Stimulated activated CD8-positive, alpha-beta memory T cell treated with anti-CD3 and anti-CD28 coated beads, Interleukin-7, amount 100 ng/mL, for 4 hours (primary cell): ENCODE measurements around the gene ZMIZ1.
A peak's percentile ranks its signal among the peaks of the same experiment; 100 is the strongest.
"Not testable (repeated sequence)": the region's sequence is repeated elsewhere in the genome, so short reads cannot be mapped to it uniquely, and the experiment has no call there.

Source experiments
- DNase-seq, 2 donors: peaks; one replicate each; pipeline ENCODE4 v3.0.0-alpha.2; 2020; ENCODE audit warnings: low read depth in 2 of 2

The ZMIZ1 gene

GRCh38 chr10:79336739-79337138 is 268.0 kb downstream of the ZMIZ1 start:
- no peak for DNase-seq

- not testable (repeated sequence) for DNase-seq
These were observed 269.2 kb downstream of the ZMIZ1 start for GRCh38 chr10:79337783-79338469.

GRCh38 chr10:79339266-79339665 is 270.5 kb downstream of the ZMIZ1 start:
- DNase-seq = no peak

GRCh38 chr10:79340646-79341244 is 272.0 kb downstream of the ZMIZ1 start:
- DNase-seq = no peak

GRCh38 chr10:79342295-79342761 is 273.6 kb downstream of the ZMIZ1 start:
- no peak for DNase-seq

GRCh38 chr10:79342811-79343561 is 274.2 kb downstream of the ZMIZ1 start:
- DNase-seq = no peak

DNA sequence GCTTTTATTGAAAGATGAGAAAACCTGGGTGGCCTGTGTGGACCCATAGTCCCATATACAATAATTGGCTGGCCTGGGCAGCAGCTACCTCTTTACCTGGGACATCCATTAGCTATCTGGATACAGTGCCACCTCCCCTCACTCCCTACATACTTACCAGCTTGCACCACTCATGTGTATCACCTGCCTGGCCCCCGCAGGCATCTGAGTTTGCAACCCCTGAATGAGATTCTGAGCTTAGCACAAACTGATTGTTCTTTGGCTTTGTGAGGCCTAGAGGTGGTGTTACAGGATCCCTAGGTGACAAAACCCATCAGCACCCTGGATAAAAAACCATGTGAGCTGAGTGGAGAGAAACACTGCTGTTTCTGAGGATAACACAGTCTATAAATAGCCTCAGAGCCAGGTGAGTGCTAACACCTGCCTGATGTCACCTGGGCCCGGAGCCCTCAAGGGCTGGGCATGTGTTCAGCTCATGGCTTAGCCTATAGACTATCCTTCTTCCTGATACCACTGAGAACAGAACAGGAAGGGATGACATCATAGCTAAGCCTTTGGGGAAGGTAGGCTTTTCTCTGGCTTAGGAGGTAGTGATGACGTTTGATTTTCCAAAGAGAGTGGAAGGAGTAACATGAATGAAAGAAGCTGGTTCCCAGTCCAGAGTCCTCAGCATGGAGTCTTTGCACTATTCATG is 275.9 kb downstream of the ZMIZ1 start:
- DNase-seq = no peak

- no peak for DNase-seq
These were observed 276.7 kb downstream of the ZMIZ1 start for GRCh38 chr10:79345241-79346011.

DNA sequence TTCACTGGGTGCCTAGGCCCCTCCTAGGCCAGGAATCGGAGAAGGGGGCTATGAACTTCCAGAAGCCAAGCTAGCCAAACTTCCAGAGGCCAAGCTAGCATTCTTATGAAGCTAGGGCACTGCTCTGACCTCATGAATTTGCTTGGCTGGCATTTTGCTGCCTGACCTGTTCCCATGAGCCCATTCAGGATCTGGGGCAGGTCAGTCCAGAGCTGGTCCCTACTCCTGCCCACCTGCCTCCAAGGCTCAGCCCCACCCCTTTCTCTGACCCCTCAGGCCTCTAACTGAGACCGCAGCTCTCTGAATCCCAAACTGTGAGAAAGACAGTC is 277.2 kb downstream of the ZMIZ1 start:
- no peak for DNase-seq

- DNase-seq = no peak
These were observed 277.8 kb downstream of the ZMIZ1 start for GRCh38 chr10:79346388-79347225.

DNA sequence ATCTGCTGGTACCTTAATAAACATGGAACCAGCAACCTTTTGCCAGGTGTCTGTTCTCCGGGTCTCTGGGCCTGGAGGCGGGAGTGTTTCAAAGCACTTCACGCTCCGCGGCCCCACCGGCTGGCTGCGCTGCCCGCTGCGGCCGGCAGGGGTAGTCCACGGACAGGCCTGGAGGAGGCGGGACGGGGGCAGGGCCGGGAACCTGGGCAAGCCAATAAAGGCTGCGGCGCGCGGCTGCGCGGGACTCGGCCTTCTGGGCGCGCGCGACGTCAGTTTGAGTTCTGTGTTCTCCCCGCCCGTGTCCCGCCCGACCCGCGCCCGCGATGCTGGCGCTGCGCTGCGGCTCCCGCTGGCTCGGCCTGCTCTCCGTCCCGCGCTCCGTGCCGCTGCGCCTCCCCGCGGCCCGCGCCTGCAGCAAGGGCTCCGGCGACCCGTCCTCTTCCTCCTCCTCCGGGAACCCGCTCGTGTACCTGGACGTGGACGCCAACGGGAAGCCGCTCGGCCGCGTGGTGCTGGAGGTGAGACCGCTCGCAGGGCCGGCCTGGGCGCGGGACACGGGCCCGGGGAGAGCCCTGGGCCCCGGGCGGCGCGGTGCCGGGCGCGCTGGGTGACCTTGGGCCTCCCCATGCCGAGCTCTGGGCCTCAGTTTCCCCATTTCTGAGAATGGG is 278.6 kb downstream of the ZMIZ1 start, which contains the start of gene PPIF:
TSS of gene PPIF (plus strand) at position 244 of the 668 bp plus-strand sequence. CDS start at position 324, 80 bp downstream.
- peak; percentile 84 to 89 for DNase-seq

DNA sequence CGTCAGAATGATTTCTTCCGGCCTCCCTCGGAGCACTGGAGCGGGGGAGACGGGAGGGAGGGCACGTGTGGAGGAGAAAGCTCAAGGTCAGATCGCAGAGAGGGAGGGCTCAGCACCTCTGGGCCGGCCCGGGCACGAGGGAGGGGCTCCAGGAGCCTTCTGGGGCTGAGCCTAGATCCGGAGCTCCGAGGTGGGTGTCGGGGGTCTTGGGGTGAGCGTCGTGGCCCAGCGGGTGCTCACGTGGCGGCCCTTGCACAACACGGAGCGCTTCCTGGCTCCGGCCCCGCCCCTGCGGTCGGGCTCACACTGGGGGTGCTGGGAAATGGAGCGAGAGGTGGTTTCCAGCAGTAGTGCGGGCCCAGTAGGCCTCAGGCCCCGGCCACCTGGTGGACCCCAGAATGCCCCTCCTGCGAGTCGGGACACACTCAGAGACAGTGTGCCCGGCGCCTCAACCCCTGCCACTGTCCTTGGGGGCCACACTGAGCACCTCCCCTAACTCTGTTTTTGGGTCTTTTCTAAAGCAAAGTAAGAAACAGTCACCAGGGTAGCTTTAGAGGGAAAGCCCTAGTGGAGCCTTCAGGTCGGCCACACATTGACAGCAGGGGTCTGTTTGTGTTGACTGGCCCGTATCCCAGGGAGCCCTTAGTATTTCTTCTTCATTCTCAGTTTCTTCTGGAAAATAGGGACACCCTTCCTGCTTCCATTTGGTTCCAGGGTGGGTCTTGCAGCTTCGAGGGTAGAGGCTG is 279.3 kb downstream of the ZMIZ1 start:
- DNase-seq = peak; percentile 55 to 75

GRCh38 chr10:79348640-79348988 is 279.8 kb downstream of the ZMIZ1 start:
- no peak for DNase-seq

DNA sequence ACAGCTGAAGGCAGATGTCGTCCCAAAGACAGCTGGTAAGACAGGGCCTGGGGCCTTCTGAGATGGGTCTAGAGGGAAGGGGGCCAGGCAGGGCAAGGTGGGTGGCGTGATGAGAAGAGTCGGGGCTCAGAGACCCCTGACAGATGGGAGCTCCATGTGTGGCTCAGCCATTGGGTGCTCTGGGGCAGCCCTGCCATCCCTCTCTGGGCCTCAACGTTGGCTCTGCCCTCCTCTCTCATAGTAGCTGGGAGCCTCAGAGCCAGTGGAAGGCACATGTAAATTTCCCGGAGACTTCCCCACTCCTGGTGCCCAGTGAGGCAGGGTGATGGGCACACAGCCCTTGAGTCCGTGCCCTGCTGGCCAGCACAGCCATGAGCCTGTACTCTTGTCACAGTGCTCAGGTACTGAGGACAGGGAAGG is 280.3 kb downstream of the ZMIZ1 start:
- no peak for DNase-seq

DNA sequence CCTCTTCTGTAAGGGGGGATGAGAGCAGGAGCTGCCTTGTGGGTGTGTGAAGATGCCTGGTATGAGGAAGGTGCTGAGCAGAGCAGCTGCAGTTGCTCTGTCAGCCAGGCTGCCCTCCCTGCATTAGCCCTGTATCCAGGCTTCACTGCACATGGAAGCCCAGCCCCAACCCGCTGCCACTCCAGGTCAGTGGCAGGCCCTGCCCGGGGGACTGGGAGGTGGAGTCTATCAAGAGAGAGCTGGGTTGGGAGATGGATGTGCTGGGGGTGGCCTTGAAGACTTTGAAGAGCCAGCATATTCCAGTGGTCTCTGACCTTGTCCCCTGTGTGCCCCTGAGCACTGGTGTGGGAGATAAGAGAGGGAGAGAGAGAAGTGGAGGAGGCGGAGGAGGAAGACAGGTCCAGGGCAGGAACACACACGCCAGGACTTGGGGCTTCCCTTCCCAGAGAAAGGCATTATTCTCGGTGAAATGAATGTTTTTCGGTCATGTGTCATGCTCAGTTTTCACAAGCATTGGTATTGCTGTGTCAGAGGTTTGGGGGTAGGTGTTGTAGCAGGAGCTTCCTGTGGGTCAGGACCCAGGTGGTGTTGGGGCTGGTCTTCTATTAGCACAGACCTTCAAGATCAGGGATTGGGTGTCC is 281.1 kb downstream of the ZMIZ1 start:
- DNase-seq = no peak

DNA sequence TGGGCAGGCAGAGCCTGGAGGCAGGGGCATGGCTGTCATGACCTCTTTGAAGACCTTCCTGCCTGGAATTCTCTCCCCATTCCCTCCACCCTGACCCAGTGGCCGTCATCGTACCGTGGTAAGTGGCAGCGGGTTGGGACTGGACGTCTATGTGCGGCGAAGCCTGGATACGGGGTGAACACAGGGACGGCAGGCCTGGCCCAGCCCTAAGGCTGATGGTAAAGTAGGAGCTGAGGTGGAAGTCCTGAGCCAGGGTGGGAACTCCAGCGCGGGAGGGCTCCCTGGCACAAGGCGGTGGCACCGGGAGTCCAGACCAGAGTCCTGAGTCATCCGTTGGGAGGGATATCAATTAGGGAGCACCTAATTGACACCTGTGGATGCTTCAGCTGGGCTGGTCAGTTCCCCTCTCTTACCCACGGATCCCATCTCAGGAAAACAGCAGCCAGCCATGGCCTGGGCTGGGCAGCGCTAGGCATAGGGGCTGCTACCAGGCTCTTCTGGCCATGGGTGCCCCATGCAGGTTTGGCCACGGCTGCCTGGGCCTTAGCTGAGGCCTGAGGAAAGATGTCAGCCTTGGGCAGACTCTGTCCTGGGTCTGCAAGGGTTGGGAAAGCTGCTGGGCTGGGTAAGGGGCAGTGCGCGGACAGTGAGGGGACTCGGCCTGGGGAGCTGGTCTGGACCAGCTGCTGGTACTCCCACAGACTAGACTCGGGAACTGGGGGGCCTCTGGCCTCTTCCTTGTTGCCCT is 281.8 kb downstream of the ZMIZ1 start:
- no peak for DNase-seq

GRCh38 chr10:79351332-79351731 is 282.6 kb downstream of the ZMIZ1 start:
- DNase-seq = no peak
